PFSK-1 (cell line): ENCODE measurements around the gene WNT3A.

Experiments
- FOXP2 ChIP-seq: optimal IDR thresholded peaks from 2 replicates; pipeline ENCODE3; 2011; ENCODE audit warnings: borderline replicate concordance, control low read depth, inconsistent platforms; ENCODE audit not compliant: insufficient read depth; ENCODE audit errors: extremely low read length, extremely low read depth
- POLR2AphosphoS5 ChIP-seq: IDR thresholded peaks from 2 replicates; pipeline ENCODE4 v1.6.1; 2012; ENCODE audit warnings: low read depth, mild to moderate bottlenecking, control low read depth, low read length, moderate library complexity
- SIN3A ChIP-seq: IDR thresholded peaks from 2 replicates; pipeline ENCODE4 v1.6.1; 2012; ENCODE audit warnings: mild to moderate bottlenecking, low read length, moderate library complexity, borderline replicate concordance; ENCODE audit not compliant: insufficient read depth
- TAF1 ChIP-seq: IDR thresholded peaks from 2 replicates; pipeline ENCODE4 v1.6.1; 2012; ENCODE audit warnings: low read length, control low read depth, borderline replicate concordance; ENCODE audit not compliant: insufficient read depth
- TF ChIP-seq, protein P1 (sequence below), 2 experiments: IDR thresholded peaks; 2 replicates each; pipeline versions ENCODE4 v1.6.1 to v1.8.0; 2011 to 2012; ENCODE audit warnings: low read depth in 2 of 2, low read length in 2 of 2, control low read depth in 1 of 2, inconsistent platforms in 1 of 2, mild to moderate bottlenecking in 1 of 2, moderate library complexity in 1 of 2; ENCODE audit not compliant: insufficient read depth in 1 of 2

Gene WNT3A

DNA sequence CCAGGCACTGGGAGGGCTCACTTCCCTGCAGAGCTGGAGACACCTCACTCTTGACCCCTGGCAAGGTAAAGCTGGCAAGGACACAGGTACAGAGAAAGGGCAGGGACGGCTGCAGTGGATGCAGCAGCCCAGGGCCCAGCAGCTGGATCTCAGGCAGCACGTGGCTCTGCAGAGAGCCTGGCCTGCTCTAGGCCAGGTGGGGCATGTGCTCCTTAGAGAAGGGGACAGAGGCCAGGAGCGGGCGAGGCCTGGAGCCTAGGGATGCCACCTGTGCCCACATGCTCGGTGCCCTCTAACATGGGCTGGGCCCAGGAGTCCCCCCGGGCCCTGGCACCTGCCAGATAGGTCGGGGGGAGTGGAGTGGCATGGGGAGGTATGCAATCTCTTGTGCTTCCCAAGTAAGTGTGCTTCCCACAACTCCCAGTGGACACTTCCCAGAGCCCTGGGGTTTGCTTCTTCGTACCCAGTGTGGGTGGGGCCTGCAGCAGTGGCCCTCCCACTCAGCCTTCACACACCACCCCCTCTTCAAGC is 30.0 kb downstream of the WNT3A start:
- TF ChIP-seq, protein P1, sequence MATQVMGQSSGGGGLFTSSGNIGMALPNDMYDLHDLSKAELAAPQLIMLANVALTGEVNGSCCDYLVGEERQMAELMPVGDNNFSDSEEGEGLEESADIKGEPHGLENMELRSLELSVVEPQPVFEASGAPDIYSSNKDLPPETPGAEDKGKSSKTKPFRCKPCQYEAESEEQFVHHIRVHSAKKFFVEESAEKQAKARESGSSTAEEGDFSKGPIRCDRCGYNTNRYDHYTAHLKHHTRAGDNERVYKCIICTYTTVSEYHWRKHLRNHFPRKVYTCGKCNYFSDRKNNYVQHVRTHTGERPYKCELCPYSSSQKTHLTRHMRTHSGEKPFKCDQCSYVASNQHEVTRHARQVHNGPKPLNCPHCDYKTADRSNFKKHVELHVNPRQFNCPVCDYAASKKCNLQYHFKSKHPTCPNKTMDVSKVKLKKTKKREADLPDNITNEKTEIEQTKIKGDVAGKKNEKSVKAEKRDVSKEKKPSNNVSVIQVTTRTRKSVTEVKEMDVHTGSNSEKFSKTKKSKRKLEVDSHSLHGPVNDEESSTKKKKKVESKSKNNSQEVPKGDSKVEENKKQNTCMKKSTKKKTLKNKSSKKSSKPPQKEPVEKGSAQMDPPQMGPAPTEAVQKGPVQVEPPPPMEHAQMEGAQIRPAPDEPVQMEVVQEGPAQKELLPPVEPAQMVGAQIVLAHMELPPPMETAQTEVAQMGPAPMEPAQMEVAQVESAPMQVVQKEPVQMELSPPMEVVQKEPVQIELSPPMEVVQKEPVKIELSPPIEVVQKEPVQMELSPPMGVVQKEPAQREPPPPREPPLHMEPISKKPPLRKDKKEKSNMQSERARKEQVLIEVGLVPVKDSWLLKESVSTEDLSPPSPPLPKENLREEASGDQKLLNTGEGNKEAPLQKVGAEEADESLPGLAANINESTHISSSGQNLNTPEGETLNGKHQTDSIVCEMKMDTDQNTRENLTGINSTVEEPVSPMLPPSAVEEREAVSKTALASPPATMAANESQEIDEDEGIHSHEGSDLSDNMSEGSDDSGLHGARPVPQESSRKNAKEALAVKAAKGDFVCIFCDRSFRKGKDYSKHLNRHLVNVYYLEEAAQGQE (IDR thresholded peaks at IDR 0.05; ENCODE audit: insufficient read depth in 1 of 2, low read depth in 2 of 2, low read length in 2 of 2), result no peak
- no peak for TF ChIP-seq TAF1
- no peak for TF ChIP-seq POLR2AphosphoS5
- no peak for TF ChIP-seq FOXP2
- no peak for TF ChIP-seq SIN3A

GRCh38 chr1:228037401-228038386 is 30.9 kb downstream of the WNT3A start:
- TF ChIP-seq, protein P1 (IDR thresholded peaks at IDR 0.05; ENCODE audit: insufficient read depth in 1 of 2, low read depth in 2 of 2, low read length in 2 of 2), result no peak
- TF ChIP-seq TAF1, result no peak
- no peak for TF ChIP-seq FOXP2
- TF ChIP-seq SIN3A, result no peak
- no peak for TF ChIP-seq POLR2AphosphoS5

DNA sequence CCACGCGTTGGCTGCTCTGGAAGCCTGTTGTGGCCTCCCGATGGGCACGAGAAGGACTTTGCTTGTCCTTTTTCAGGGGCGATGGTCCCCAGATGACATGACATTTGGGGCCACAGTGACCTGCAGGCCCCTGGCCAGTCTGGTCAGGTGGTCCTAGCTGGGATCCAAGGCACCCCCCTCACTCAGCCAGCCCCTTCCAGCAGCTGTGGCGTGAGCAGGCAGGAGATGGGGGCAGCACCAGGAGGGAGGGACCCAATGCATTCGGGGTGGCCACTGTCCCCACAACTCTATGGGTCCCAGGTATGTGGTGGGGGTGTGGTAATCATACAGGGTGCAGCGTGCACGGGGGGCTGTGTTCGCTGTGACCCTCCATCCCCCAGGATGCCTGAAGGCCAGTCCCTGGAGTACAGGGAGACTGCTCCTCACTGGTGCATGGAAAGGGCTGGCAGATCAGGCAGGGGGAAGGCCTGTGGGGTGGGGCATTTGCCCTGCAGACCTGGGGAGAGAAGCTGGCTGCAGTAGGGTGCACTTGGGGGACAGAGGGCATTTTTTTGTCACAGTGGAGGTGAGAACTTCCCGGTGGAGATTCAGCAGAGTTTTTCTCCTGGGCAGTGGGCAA is 31.7 kb downstream of the WNT3A start:
- TF ChIP-seq POLR2AphosphoS5 (no peak), FOXP2 (no peak), SIN3A (no peak), TAF1 (no peak)

DNA sequence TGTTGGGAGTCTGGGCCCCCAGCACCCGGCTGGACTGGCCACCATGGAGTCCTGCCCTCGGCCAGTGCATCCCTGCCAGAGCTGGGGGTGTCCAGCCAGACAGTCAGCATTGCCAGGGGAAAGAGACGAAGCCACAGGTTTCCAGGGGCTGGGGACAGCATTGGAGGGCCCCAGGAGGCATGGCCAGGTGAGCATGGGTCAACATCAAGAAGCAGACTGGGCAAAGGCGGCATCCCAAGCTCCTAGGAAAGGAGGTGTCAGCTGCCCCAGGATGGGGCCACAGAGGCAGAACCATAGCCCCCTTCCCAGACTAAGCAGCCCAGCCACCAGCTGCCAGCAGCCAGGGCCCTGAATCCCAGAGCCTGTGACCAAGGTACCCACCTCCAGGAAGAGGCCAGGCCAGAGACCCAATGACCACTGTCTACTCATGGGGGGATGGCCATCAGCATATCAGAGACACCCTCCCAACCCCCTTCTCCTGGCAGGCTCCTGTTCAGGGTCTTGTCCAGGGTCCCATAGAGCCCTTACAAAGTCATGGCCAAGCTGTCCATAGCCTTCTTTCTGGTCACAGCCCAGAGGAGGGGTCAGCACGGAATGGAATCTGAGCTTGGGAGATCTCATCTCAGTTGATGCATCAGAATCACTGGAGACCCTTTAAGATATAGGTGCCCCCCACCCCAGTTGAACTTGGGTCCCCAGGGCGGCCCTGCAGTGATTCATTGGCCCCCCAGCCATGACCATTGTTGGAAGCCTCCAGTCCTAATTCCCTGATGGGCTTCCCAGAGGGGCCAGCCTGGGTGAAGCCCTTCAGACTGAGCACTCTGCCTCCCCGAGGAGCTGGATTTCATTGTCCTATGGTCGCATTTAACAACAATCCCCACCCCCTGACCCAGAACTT is 32.5 kb downstream of the WNT3A start:
- TF ChIP-seq FOXP2, result no peak
- TF ChIP-seq POLR2AphosphoS5, result no peak
- no peak for TF ChIP-seq SIN3A
- TF ChIP-seq TAF1, result no peak
- TF ChIP-seq, protein P1 (IDR thresholded peaks at IDR 0.05; ENCODE audit: insufficient read depth in 1 of 2, low read depth in 2 of 2, low read length in 2 of 2), result no peak
